Thoracic aorta (tissue), 2 donors: ENCODE data around the gene ODF4. TPM values are rescaled to one million over a fixed set of nuclear protein-coding genes. Genes with fewer than 3 reads are reported as not detected.

ENCODE experiments used
- ATAC-seq: fragments of 150-250 bp; one replicate; pipeline ENCODE4 v1.8.0; 2017; ENCODE audit warnings: low read depth; ENCODE audit not compliant: insufficient number of reproducible peaks, low FRiP score
- DNase-seq: peaks from one replicate; pipeline ENCODE4 v3.0.0-alpha.2; 2020; ENCODE audit warnings: low spot score
- H3K27ac ChIP-seq, 2 donors: fragments of 200-600 bp; sonication (generic); 1 replicate in 1 of 2; 2 replicates in 1 of 2; pipeline ENCODE4 v1.5.1; 2016; ENCODE audit warnings: mild to moderate bottlenecking in 2 of 2, moderate library complexity in 2 of 2
- H3K27me3 ChIP-seq: fragments of 200-600 bp; sonication (generic); replicated peaks from 2 replicates; pipeline ENCODE4 v1.6.0; 2016; ENCODE audit warnings: mild to moderate bottlenecking; ENCODE audit not compliant: insufficient read depth
- H3K36me3 ChIP-seq: fragments of 200-600 bp; sonication (generic); one replicate; pipeline ENCODE4 v1.5.1; 2016
- H3K4me1 ChIP-seq, 2 donors: fragments of 200-600 bp; sonication (generic); 1 replicate in 1 of 2; 2 replicates in 1 of 2; pipeline versions ENCODE4 v1.5.1 to v1.6.0; 2016; ENCODE audit warnings: low read depth in 2 of 2, mild to moderate bottlenecking in 1 of 2; ENCODE audit not compliant: control insufficient read depth in 1 of 2
- H3K4me3 ChIP-seq: fragments of 200-600 bp; sonication (generic); 2 replicates; pipeline ENCODE4 v1.5.1; 2016; ENCODE audit warnings: mild to moderate bottlenecking
- H3K9me3 ChIP-seq: fragments of 200-600 bp; sonication (generic); 2 replicates; pipeline ENCODE4 v1.5.1; 2016
- CTCF ChIP-seq: fragments of 200-600 bp; sonication (generic); IDR thresholded peaks from one replicate; pipeline ENCODE4 v1.5.1; 2019; ENCODE audit warnings: antibody characterized with exemption
- total RNA-seq, 2 donors: library from RNA; depleted of rRNA; stranded (reverse); fragments of >200 nt; gene quantifications; one replicate each; pipeline versions ENCODE4 v1.1.0 to v1.2.3, GENCODE V29; 2016

The ODF4 gene
- total RNA-seq, 2 donors from 2014 or later = not detected

- DNase-seq = no peak
- H3K4me1 ChIP-seq = peaks cover 4 to 13% of the 10 kb centered on the region in 2 donors
- TF ChIP-seq CTCF = no peak
- H3K27me3 ChIP-seq = no peaks in the 10 kb centered on the region
- H3K27ac ChIP-seq = no peak overlapping the region
- H3K36me3 ChIP-seq = no peaks in the 10 kb centered on the region
- no peak for ATAC-seq
- H3K4me3 ChIP-seq = peak overlapping the region; percentile 70
- H3K9me3 ChIP-seq = no peaks in the 10 kb centered on the region
Measured at GRCh38 chr17:8326511-8327302, 12.9 kb upstream of the ODF4 start.

GRCh38 chr17:8327303-8327649, 12.4 kb upstream of the ODF4 start:
- H3K4me3 ChIP-seq = peak overlapping the region; percentile 70
- H3K36me3 ChIP-seq = no peaks in the 10 kb centered on the region
- H3K27ac ChIP-seq = no peak overlapping the region
- ATAC-seq = no peak
- no peak for DNase-seq
- no peak for TF ChIP-seq CTCF
- no peaks in the 10 kb centered on the region for H3K9me3 ChIP-seq
- peaks cover 4 to 13% of the 10 kb centered on the region in 2 donors for H3K4me1 ChIP-seq
- no peaks in the 10 kb centered on the region for H3K27me3 ChIP-seq

GRCh38 chr17:8332128-8332527, 7.5 kb upstream of the ODF4 start:
- no peak for DNase-seq

GRCh38 chr17:8332688-8333087, 7.0 kb upstream of the ODF4 start:
- Histone ChIP-seq H3K4me3 (no peak overlapping the region), H3K27me3 (no peaks in the 10 kb centered on the region), H3K27ac (no peak overlapping the region), H3K36me3 (no peaks in the 10 kb centered on the region), H3K4me1 (no peaks in the 10 kb centered on the region), H3K9me3 (no peaks in the 10 kb centered on the region)
- TF ChIP-seq CTCF = no peak
- ATAC-seq (no peak), DNase-seq (no peak)

More at GRCh38 chr17:8332128-8332527, 7.5 kb upstream of the ODF4 start:
- Histone ChIP-seq H3K4me1 (peaks cover 3% of the 10 kb centered on the region in 2 donors), H3K27ac (no peak overlapping the region), H3K36me3 (no peaks in the 10 kb centered on the region), H3K4me3 (no peak overlapping the region), H3K27me3 (no peaks in the 10 kb centered on the region), H3K9me3 (no peaks in the 10 kb centered on the region)
- no peak for TF ChIP-seq CTCF
- no peak for ATAC-seq

- H3K36me3 ChIP-seq = no peaks in the 10 kb centered on the region
- no peaks in the 10 kb centered on the region for H3K9me3 ChIP-seq
- no peak for TF ChIP-seq CTCF
- H3K4me3 ChIP-seq = no peak overlapping the region
- ATAC-seq = no peak
- no peak for DNase-seq
- H3K4me1 ChIP-seq = no peaks in the 10 kb centered on the region
- no peak overlapping the region for H3K27ac ChIP-seq
- H3K27me3 ChIP-seq = no peaks in the 10 kb centered on the region
Measured at GRCh38 chr17:8333281-8333680, 6.4 kb upstream of the ODF4 start.
